GM12878 (cell line): ENCODE measurements around the gene VTA1. TPM values are rescaled to one million over a fixed set of nuclear protein-coding genes. Genes with fewer than 3 reads are reported as not detected.

Experiments used
- ATF7 ChIP-seq: fragments of 450-650 bp; IDR thresholded peaks from 2 replicates; pipeline ENCODE4 v1.6.1; 2016; ENCODE audit warnings: low read depth, mild to moderate bottlenecking
- BHLHE40 ChIP-seq, 2 experiments: fragments of 450-650 bp in 1 of 2; IDR thresholded peaks; 2 replicates each; pipeline ENCODE4 v1.6.1; 2011 to 2017; ENCODE audit warnings: low read depth in 2 of 2, borderline replicate concordance in 1 of 2, improper control_type of control experiment in 1 of 2, low read length in 1 of 2, mild to moderate bottlenecking in 1 of 2
- DPF2 ChIP-seq: fragments of 450-650 bp; IDR thresholded peaks from 2 replicates; pipeline ENCODE4 v1.6.1; 2017; ENCODE audit warnings: mild to moderate bottlenecking
- GABPA ChIP-seq: IDR thresholded peaks from 2 replicates; pipeline ENCODE4 v1.6.1; 2014; ENCODE audit warnings: antibody characterized with exemption, low read depth, mild to moderate bottlenecking, inconsistent platforms
- HDGF ChIP-seq: fragments of 450-650 bp; IDR thresholded peaks from 2 replicates; pipeline ENCODE4 v1.6.1; 2016; ENCODE audit warnings: antibody characterized with exemption
- IKZF2 ChIP-seq, 2 experiments: fragments of 450-650 bp; IDR thresholded peaks; 2 replicates each; pipeline ENCODE4 v1.6.1; 2017; ENCODE audit warnings: mild to moderate bottlenecking in 2 of 2, moderate library complexity in 2 of 2
- JUND ChIP-seq: IDR thresholded peaks from 2 replicates; pipeline ENCODE4 v1.6.1; 2012; ENCODE audit warnings: low read depth, mild to moderate bottlenecking, low read length, improper control_type of control experiment, moderate library complexity
- MAX ChIP-seq: IDR thresholded peaks from 2 replicates; pipeline ENCODE4 v1.6.1; 2012; ENCODE audit warnings: low read depth, low read length, improper control_type of control experiment
- NBN ChIP-seq: fragments of 450-650 bp; IDR thresholded peaks from 2 replicates; pipeline ENCODE4 v1.6.1; 2016
- NR2C1 ChIP-seq: fragments of 450-650 bp; IDR thresholded peaks from 2 replicates; pipeline ENCODE4 v1.6.1; 2017; ENCODE audit warnings: antibody characterized with exemption, mild to moderate bottlenecking, moderate library complexity
- NR2C2 ChIP-seq: IDR thresholded peaks from 2 replicates; pipeline ENCODE4 v1.6.1; 2011; ENCODE audit warnings: borderline replicate concordance, low read depth; ENCODE audit not compliant: control insufficient read depth, insufficient read length
- PAX5 ChIP-seq: IDR thresholded peaks from 2 replicates; pipeline ENCODE4 v1.6.1; 2011; ENCODE audit warnings: low read depth, low read length, borderline replicate concordance
- PKNOX1 ChIP-seq: fragments of 450-650 bp; IDR thresholded peaks from 2 replicates; pipeline ENCODE4 v1.6.1; 2016; ENCODE audit warnings: mild to moderate bottlenecking
- RELA ChIP-seq: fragments of 450-650 bp; IDR thresholded peaks from 2 replicates; pipeline ENCODE4 v1.8.0; 2014; ENCODE audit warnings: borderline replicate concordance; ENCODE audit not compliant: partially characterized antibody
- SIN3A ChIP-seq: IDR thresholded peaks from 2 replicates; pipeline ENCODE4 v1.6.1; 2012; ENCODE audit warnings: low read depth, low read length, improper control_type of control experiment
- SMC3 ChIP-seq: IDR thresholded peaks from 2 replicates; pipeline ENCODE4 v1.6.1; 2011; ENCODE audit warnings: low read length, improper control_type of control experiment, borderline replicate concordance
- SREBF2 ChIP-seq: IDR thresholded peaks from 2 replicates; pipeline ENCODE4 v1.6.1; 2012; ENCODE audit warnings: mild to moderate bottlenecking, low read length
- TAF1 ChIP-seq: IDR thresholded peaks from 2 replicates; pipeline ENCODE4 v1.6.1; 2011; ENCODE audit warnings: mild to moderate bottlenecking, low read depth, low read length, borderline replicate concordance
- TARDBP ChIP-seq: IDR thresholded peaks from 2 replicates; pipeline ENCODE4 v1.6.1; 2016; ENCODE audit warnings: borderline replicate concordance
- TBL1XR1 ChIP-seq: IDR thresholded peaks from 2 replicates; pipeline ENCODE4 v1.6.1; 2012; ENCODE audit warnings: low read depth, low read length, improper control_type of control experiment
- TCF12 ChIP-seq: IDR thresholded peaks from 2 replicates; pipeline ENCODE4 v1.6.1; 2011; ENCODE audit warnings: low read depth, mild to moderate bottlenecking, low read length
- WRNIP1 ChIP-seq: IDR thresholded peaks from 2 replicates; pipeline ENCODE4 v1.6.1; 2011; ENCODE audit warnings: low read depth, low read length, improper control_type of control experiment, borderline replicate concordance
- ZBTB40 ChIP-seq: fragments of 450-650 bp; IDR thresholded peaks from 2 replicates; pipeline ENCODE4 v1.6.1; 2016; ENCODE audit warnings: mild to moderate bottlenecking, moderate library complexity, borderline replicate concordance
- ZNF24 ChIP-seq: fragments of 450-650 bp; IDR thresholded peaks from 2 replicates; pipeline ENCODE4 v1.6.1; 2017; ENCODE audit warnings: antibody characterized with exemption, mild to moderate bottlenecking
- polyA plus RNA-seq, 11 experiments: library from polyadenylated mRNA; depleted of rRNA in 4 of 11; unstranded in 6 of 11; stranded (reverse) in 5 of 11; fragments of >200 nt; fragmentation: Nextera tagmentation in 4 of 11; fragmentation: Illumina TruSeq in 1 of 11; extraction: Ambion mirVana in 4 of 11; extraction: Trizol in 1 of 11; gene quantifications; 1 replicate in 1 of 11; 2 replicates in 10 of 11; pipeline versions ENCODE4 v1.2.1 to v1.2.3, GENCODE V29; 2011 to 2016; ENCODE audit warnings: inconsistent platforms in 2 of 11, missing spikeins in 2 of 11, low read depth in 1 of 11
- total RNA-seq, 4 experiments: library from RNA; depleted of rRNA in 3 of 4; stranded (reverse); fragments of >200 nt in 3 of 4; fragmentation: Illumina TruSeq in 1 of 4; extraction: Trizol in 1 of 4; gene quantifications; 2 replicates each; pipeline versions ENCODE4 v1.2.1 to v1.2.3, GENCODE V29; 2013 to 2021
- TF ChIP-seq, protein P1 (sequence below): IDR thresholded peaks from 2 replicates; pipeline ENCODE4 v1.6.1; 2011; ENCODE audit warnings: low read depth, low read length, improper control_type of control experiment, borderline replicate concordance

VTA1 gene
- total and polyA plus RNA-seq, 10 of the 15 experiments (the other 5 are each of a cell fraction or from before 2014, with no cell fraction given) = 48.3 to 126 (median 90.7) TPM

DNA sequence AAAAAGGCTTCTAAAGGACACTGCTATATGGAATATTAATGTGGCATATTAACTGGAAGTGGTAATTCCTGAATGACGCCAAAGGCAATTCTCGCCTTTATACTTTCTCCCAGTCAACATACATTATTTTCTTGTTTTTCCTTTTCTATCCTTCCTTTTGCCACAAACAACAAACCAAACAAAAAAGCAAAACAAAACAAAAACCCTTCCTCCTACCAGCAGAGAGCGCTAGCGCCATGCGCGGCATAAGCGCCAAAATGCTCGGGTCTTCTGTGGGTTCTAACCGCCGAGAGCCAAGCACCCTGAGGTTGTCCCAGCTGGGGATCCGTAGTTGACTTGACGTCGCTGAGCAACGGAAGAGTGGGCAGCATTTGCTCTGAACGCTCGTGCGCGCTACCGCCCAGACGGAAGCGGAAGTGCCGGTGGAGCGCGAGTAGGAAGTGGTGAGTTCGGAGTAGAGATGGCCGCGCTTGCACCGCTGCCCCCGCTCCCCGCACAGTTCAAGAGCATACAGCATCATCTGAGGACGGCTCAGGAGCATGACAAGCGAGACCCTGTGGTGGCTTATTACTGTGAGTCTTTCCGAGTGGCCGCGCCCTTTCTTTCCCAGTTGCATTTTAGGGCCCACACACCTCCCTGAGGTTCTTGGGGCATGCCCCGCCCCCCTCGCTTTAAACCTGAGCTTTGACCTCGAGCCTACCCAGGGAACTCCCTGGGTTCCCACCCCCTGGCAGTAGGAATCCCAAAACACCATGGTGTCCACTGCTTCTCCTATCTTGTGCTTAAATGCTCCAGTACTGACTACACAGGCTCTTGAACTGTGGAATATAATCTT is at the start of gene VTA1, which contains the start of gene NMBR (continued):
- TF ChIP-seq NR2C2 (no peak), PKNOX1 (peak; percentile 52; the same call in 1 of the 2 replicates), TBL1XR1 (peak; percentile 37; the same call in 1 of the 2 replicates), ATF7 (peak; percentile 70), MAX (peak; percentile 81; the same call in 1 of the 2 replicates), BHLHE40 (IDR thresholded peaks at IDR 0.05; ENCODE audit: borderline replicate concordance in 1 of 2, low read depth in 2 of 2, low read length in 1 of 2) (peak; percentile 93 to 96), TAF1 (peak; percentile 85; the same call in 1 of the 2 replicates), SMC3 (peak; percentile 82; the same call in 1 of the 2 replicates), HDGF (peak; percentile 83; the same call in 1 of the 2 replicates), PAX5 (peak; percentile 54; the same call in 1 of the 2 replicates), NR2C1 (peak; percentile 75), JUND (no peak), WRNIP1 (0 out of 2 replicates have a peak, but pooled peaks have one; percentile 67), ZNF24 (0 out of 2 replicates have a peak, but pooled peaks have one; percentile 42), TCF12 (0 out of 2 replicates have a peak, but pooled peaks have one; percentile 6), RELA (peak; percentile 3), GABPA (peak; percentile 93), NBN (peak; percentile 94), TARDBP (peak; percentile 80; the same call in 1 of the 2 replicates), IKZF2 (IDR thresholded peaks at IDR 0.05) (peak; percentile 23 to 36; a peak in 1 of 4 replicates), ZBTB40 (peak; percentile 92), DPF2 (0 out of 2 replicates have a peak, but pooled peaks have one; percentile 68), SIN3A (peak; percentile 95), SREBF2 (no peak)
- TF ChIP-seq, protein P1, sequence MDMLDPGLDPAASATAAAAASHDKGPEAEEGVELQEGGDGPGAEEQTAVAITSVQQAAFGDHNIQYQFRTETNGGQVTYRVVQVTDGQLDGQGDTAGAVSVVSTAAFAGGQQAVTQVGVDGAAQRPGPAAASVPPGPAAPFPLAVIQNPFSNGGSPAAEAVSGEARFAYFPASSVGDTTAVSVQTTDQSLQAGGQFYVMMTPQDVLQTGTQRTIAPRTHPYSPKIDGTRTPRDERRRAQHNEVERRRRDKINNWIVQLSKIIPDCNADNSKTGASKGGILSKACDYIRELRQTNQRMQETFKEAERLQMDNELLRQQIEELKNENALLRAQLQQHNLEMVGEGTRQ = no peak
